Measurements from ENCODE around the gene CDC14C. TPM values are rescaled to one million over a fixed set of nuclear protein-coding genes. Genes with fewer than 3 reads are reported as not detected.
A peak's percentile ranks its signal among the peaks of the same experiment; 100 is the strongest.
"Not testable (repeated sequence)": the region's sequence is repeated elsewhere in the genome, so short reads cannot be mapped to it uniquely, and the experiment has no call there.

The CDC14C gene
- 0.07 and 0.10 TPM in 2 replicates for total RNA-seq (2014; rRNA removed; shearing (Covaris generic))

- no peak for DNase-seq (ENCODE audit: low read depth)
Observed at GRCh38 chr7:48924433-48924832, at the start of gene CDC14C. TSS of gene CDC14C (plus strand) at chr7:48924547. CDS start at chr7:48924673, 126 bp downstream.

- peak; percentile 36 for DNase-seq (ENCODE audit: low read depth)
Observed at GRCh38 chr7:48875045-48875916, 49.1 kb upstream of the CDC14C start.

GRCh38 chr7:48876087-48876486, 48.3 kb upstream of the CDC14C start:
- DNase-seq (ENCODE audit: low read depth): no peak

GRCh38 chr7:48880851-48881250, 43.5 kb upstream of the CDC14C start:
- DNase-seq (ENCODE audit: low read depth): no peak

- peak; percentile 20 for DNase-seq (ENCODE audit: low read depth)
Observed at GRCh38 chr7:48887500-48887899, 36.8 kb upstream of the CDC14C start.

GRCh38 chr7:48894574-48894973, 29.8 kb upstream of the CDC14C start:
- no peak for DNase-seq (ENCODE audit: low read depth)

- peak; percentile 38 for DNase-seq (ENCODE audit: low read depth)
Observed at GRCh38 chr7:48899932-48900331, 24.4 kb upstream of the CDC14C start.

GRCh38 chr7:48901966-48902365, 22.4 kb upstream of the CDC14C start:
- no peak for DNase-seq (ENCODE audit: low read depth)

- peak; percentile 16 for DNase-seq (ENCODE audit: low read depth)
Observed at GRCh38 chr7:48904975-48905374, 19.4 kb upstream of the CDC14C start.

- DNase-seq (ENCODE audit: low read depth): not testable (repeated sequence)
Observed at GRCh38 chr7:48905686-48906085, 18.7 kb upstream of the CDC14C start.

GRCh38 chr7:48909887-48910286, 14.5 kb upstream of the CDC14C start:
- DNase-seq (ENCODE audit: low read depth): not testable (repeated sequence)

- DNase-seq (ENCODE audit: low read depth): no peak
Observed at GRCh38 chr7:48931481-48931880, 7.1 kb downstream of the CDC14C start.

GRCh38 chr7:48932126-48932910, 8.0 kb downstream of the CDC14C start:
- no peak for DNase-seq (ENCODE audit: low read depth)

- no peak for DNase-seq (ENCODE audit: low read depth)
Observed at GRCh38 chr7:48933549-48934085, 9.3 kb downstream of the CDC14C start.

- DNase-seq (ENCODE audit: low read depth): peak; percentile 63
Observed at GRCh38 chr7:48938539-48939295, 14.4 kb downstream of the CDC14C start.

GRCh38 chr7:48943279-48943990, 19.1 kb downstream of the CDC14C start:
- no peak for DNase-seq (ENCODE audit: low read depth)

GRCh38 chr7:48955916-48956315, 31.6 kb downstream of the CDC14C start:
- no peak for DNase-seq (ENCODE audit: low read depth)

- DNase-seq (ENCODE audit: low read depth): no peak
Observed at GRCh38 chr7:48959676-48960075, 35.3 kb downstream of the CDC14C start.

GRCh38 chr7:48962821-48963505, 38.6 kb downstream of the CDC14C start:
- peak; percentile 40 for DNase-seq (ENCODE audit: low read depth)

- DNase-seq (ENCODE audit: low read depth): peak; percentile 24
Observed at GRCh38 chr7:48964074-48964473, 39.7 kb downstream of the CDC14C start.

Data from M059J (cell line).